Mesodermal cell (in vitro differentiated cells): Measurements from ENCODE around the gene MYBPH.

Experiments
- H3K27ac ChIP-seq: 2 replicates; pipeline ENCODE4 v1.7.0; 2013; ENCODE audit warnings: mild to moderate bottlenecking, low read depth, low read length, moderate library complexity; ENCODE audit not compliant: severe bottlenecking
- H3K36me3 ChIP-seq: 2 replicates; pipeline ENCODE4 v1.7.1; 2013; ENCODE audit warnings: mild to moderate bottlenecking, low read length, moderate library complexity; ENCODE audit not compliant: control insufficient read depth, insufficient read depth
- H3K4me1 ChIP-seq: one replicate; pipeline ENCODE4 v1.7.1; 2013; ENCODE audit warnings: mild to moderate bottlenecking, low read length; ENCODE audit not compliant: insufficient read depth, control insufficient read depth, poor library complexity, severe bottlenecking
- H3K4me3 ChIP-seq: 2 replicates; pipeline ENCODE4 v1.7.0; 2013; ENCODE audit warnings: low read length, control low read depth, mild to moderate bottlenecking; ENCODE audit not compliant: insufficient read depth, poor library complexity, severe bottlenecking; ENCODE audit errors: extremely low read depth
- H3K9me3 ChIP-seq: 2 replicates; pipeline ENCODE4 v1.7.1; 2013; ENCODE audit warnings: mild to moderate bottlenecking, low read length, moderate library complexity; ENCODE audit not compliant: control insufficient read depth
- WGBS, 2 experiments: methylation state at CpG; one replicate each; pipeline ENCODE4 v1.1.5; 2013; ENCODE audit warnings: missing lambda C conversion rate in 2 of 2; ENCODE audit not compliant: insufficient coverage in 2 of 2; 5-methylcytosine and 5-hydroxymethylcytosine counted together

The MYBPH gene

GRCh38 chr1:203213126-203213525 lies 37.5 kb upstream of the MYBPH start:
- Histone ChIP-seq H3K27ac (no peak overlapping the region), H3K36me3 (no peaks in the 10 kb centered on the region), H3K4me1 (peaks cover 9% of the 10 kb centered on the region), H3K9me3 (no peaks in the 10 kb centered on the region), H3K4me3 (no peak overlapping the region)
- WGBS, 2 experiments: 81 to 87% methylated on average over 5 to 6 of the region's 6 CpGs

- H3K9me3 ChIP-seq: no peaks in the 10 kb centered on the region
- H3K27ac ChIP-seq: no peak overlapping the region
- H3K4me3 ChIP-seq: no peak overlapping the region
- H3K36me3 ChIP-seq: no peaks in the 10 kb centered on the region
- WGBS, 2 experiments: 91 to 94% methylated on average over 1 to 3 of the region's 3 CpGs
- peaks cover 9% of the 10 kb centered on the region for H3K4me1 ChIP-seq
Measured at GRCh38 chr1:203211812-203212211, 36.2 kb upstream of the MYBPH start.

GRCh38 chr1:203210988-203211387 lies 35.4 kb upstream of the MYBPH start:
- Histone ChIP-seq H3K27ac (no peak overlapping the region), H3K9me3 (no peaks in the 10 kb centered on the region), H3K36me3 (no peaks in the 10 kb centered on the region), H3K4me1 (peaks cover 16% of the 10 kb centered on the region), H3K4me3 (no peak overlapping the region)

GRCh38 chr1:203210350-203210749 lies 34.7 kb upstream of the MYBPH start:
- no peak overlapping the region for H3K27ac ChIP-seq
- no peaks in the 10 kb centered on the region for H3K9me3 ChIP-seq

GRCh38 chr1:203208181-203208580 lies 32.6 kb upstream of the MYBPH start:
- no peak overlapping the region for H3K27ac ChIP-seq
- no peaks in the 10 kb centered on the region for H3K9me3 ChIP-seq
- 100% methylated on average over 1 of the region's 1 CpG; no CpG with 5 or more reads in 1 of the 2 experiments for WGBS, 2 experiments
- H3K36me3 ChIP-seq: no peaks in the 10 kb centered on the region
- peaks cover 20% of the 10 kb centered on the region for H3K4me1 ChIP-seq
- no peak overlapping the region for H3K4me3 ChIP-seq

More at GRCh38 chr1:203210350-203210749, 34.7 kb upstream of the MYBPH start:
- Histone ChIP-seq H3K4me1 (peaks cover 16% of the 10 kb centered on the region), H3K36me3 (no peaks in the 10 kb centered on the region), H3K4me3 (no peak overlapping the region)

- H3K9me3 ChIP-seq: no peaks in the 10 kb centered on the region
- H3K36me3 ChIP-seq: no peaks in the 10 kb centered on the region
- peaks cover 24% of the 10 kb centered on the region for H3K4me1 ChIP-seq
- H3K4me3 ChIP-seq: no peak overlapping the region
- H3K27ac ChIP-seq: no peak overlapping the region
- WGBS, 2 experiments: no CpG with 5 or more reads among the region's 2 CpGs
Measured at GRCh38 chr1:203207751-203208150, 32.1 kb upstream of the MYBPH start.

- H3K9me3 ChIP-seq: no peaks in the 10 kb centered on the region
- WGBS, 2 experiments: 87 to 91% methylated on average over 1 to 3 of the region's 5 CpGs
- peak overlapping the region; percentile 45 for H3K27ac ChIP-seq
- peaks cover 28% of the 10 kb centered on the region for H3K4me1 ChIP-seq
- H3K36me3 ChIP-seq: no peaks in the 10 kb centered on the region
- H3K4me3 ChIP-seq: no peak overlapping the region
Measured at GRCh38 chr1:203206129-203206687, 30.6 kb upstream of the MYBPH start.

GRCh38 chr1:203204756-203205155 lies 29.1 kb upstream of the MYBPH start:
- peak overlapping the region; percentile 60 for H3K27ac ChIP-seq
- WGBS, 2 experiments: 75 to 83% methylated on average over 1 to 2 of the region's 2 CpGs
- no peaks in the 10 kb centered on the region for H3K9me3 ChIP-seq
- H3K4me1 ChIP-seq: peaks cover 28% of the 10 kb centered on the region
- no peak overlapping the region for H3K4me3 ChIP-seq
- H3K36me3 ChIP-seq: no peaks in the 10 kb centered on the region

- Histone ChIP-seq H3K4me3 (no peak overlapping the region), H3K9me3 (no peaks in the 10 kb centered on the region), H3K36me3 (no peaks in the 10 kb centered on the region), H3K4me1 (peaks cover 35% of the 10 kb centered on the region), H3K27ac (peak overlapping the region; percentile 67)
- 97% methylated on average over 10 to 13 of the region's 15 CpGs for WGBS, 2 experiments
Measured at GRCh38 chr1:203202431-203203245, 27.0 kb upstream of the MYBPH start.

- Histone ChIP-seq H3K4me3 (no peak overlapping the region), H3K27ac (no peak overlapping the region), H3K9me3 (no peaks in the 10 kb centered on the region), H3K36me3 (no peaks in the 10 kb centered on the region), H3K4me1 (peaks cover 39% of the 10 kb centered on the region)
- 84 to 85% methylated on average over 9 of the region's 10 CpGs for WGBS, 2 experiments
Measured at GRCh38 chr1:203201516-203202205, 26.0 kb upstream of the MYBPH start.

GRCh38 chr1:203200916-203201315 lies 25.3 kb upstream of the MYBPH start:
- no peaks in the 10 kb centered on the region for H3K36me3 ChIP-seq
- no peaks in the 10 kb centered on the region for H3K9me3 ChIP-seq
- H3K4me1 ChIP-seq: peaks cover 38% of the 10 kb centered on the region
- WGBS, 2 experiments: 80 to 100% methylated on average over 1 of the region's 1 CpG
- no peak overlapping the region for H3K27ac ChIP-seq
- H3K4me3 ChIP-seq: no peak overlapping the region
